Uterus (tissue), 2 donors: ENCODE data around the gene GABARAPL1.

ENCODE experiments used
- POLR2A ChIP-seq, 2 donors: fragments of 450-650 bp; IDR thresholded peaks; one replicate each; pipeline ENCODE4 v1.6.1; 2016; ENCODE audit warnings: antibody characterized with exemption in 2 of 2, mild to moderate bottlenecking in 1 of 2, moderate library complexity in 1 of 2
- TF ChIP-seq, protein P1 (sequence below), 4 experiments: fragments of 200-600 bp in 2 of 4; fragments of 450-650 bp in 2 of 4; sonication (generic) in 2 of 4; IDR thresholded peaks; one replicate each; pipeline ENCODE4 v1.5.1; 2016 to 2019; ENCODE audit warnings: antibody characterized with exemption in 4 of 4, mild to moderate bottlenecking in 2 of 4, moderate library complexity in 1 of 4

- TF ChIP-seq, protein P1, sequence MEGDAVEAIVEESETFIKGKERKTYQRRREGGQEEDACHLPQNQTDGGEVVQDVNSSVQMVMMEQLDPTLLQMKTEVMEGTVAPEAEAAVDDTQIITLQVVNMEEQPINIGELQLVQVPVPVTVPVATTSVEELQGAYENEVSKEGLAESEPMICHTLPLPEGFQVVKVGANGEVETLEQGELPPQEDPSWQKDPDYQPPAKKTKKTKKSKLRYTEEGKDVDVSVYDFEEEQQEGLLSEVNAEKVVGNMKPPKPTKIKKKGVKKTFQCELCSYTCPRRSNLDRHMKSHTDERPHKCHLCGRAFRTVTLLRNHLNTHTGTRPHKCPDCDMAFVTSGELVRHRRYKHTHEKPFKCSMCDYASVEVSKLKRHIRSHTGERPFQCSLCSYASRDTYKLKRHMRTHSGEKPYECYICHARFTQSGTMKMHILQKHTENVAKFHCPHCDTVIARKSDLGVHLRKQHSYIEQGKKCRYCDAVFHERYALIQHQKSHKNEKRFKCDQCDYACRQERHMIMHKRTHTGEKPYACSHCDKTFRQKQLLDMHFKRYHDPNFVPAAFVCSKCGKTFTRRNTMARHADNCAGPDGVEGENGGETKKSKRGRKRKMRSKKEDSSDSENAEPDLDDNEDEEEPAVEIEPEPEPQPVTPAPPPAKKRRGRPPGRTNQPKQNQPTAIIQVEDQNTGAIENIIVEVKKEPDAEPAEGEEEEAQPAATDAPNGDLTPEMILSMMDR (IDR thresholded peaks at IDR 0.05): no peak
- TF ChIP-seq POLR2A (IDR thresholded peaks at IDR 0.05): peak; percentile 65 to 69
Measured at GRCh38 chr12:10212739-10213131, at the start of gene GABARAPL1.
